GM08714 (cell line): Measurements from ENCODE around the gene LRFN4.

ENCODE experiments used
- H3K4me3 ChIP-seq: fragments of 200-500 bp; sonication (Bioruptor generic); 2 replicates; pipeline ENCODE4 v1.5.1; 2014; ENCODE audit warnings: mild to moderate bottlenecking, low read length, inconsistent platforms
- ZNF274 ChIP-seq: IDR thresholded peaks from 2 replicates; pipeline ENCODE4 v1.6.1; 2012; ENCODE audit warnings: mild to moderate bottlenecking, low read depth, low read length

LRFN4 gene

DNA sequence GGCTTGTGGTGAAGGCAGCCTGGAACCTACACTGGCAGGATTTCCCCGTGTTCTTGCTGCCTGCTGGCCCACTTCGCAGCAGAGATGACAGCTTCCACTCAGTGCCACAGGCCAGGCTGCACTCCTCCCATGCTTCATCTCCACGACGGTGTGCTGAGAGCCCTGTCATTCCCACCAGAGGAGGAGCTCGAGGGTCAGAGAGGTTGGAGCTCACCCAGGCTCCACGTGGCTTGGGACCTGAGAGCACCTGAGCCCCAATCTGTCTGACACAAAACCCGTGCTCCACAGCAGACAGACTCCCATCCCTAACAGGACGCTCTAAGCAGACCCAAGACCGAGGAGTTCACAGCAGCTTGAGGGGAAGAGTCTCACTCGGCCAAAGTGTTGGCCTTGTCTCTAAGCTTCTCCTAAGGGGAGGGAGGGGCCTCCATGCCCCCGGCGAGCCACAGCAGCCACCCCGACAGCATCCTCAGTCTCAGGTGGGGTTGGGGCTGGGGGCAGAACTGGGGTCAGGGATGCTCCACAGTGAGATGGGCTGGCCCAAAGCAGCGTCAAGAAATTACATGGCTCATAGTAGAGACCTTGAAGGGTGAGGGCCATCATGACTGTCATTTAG, 10.7 kb downstream of the LRFN4 start:
- no peak for TF ChIP-seq ZNF274
- H3K4me3 ChIP-seq = no peak overlapping the region

DNA sequence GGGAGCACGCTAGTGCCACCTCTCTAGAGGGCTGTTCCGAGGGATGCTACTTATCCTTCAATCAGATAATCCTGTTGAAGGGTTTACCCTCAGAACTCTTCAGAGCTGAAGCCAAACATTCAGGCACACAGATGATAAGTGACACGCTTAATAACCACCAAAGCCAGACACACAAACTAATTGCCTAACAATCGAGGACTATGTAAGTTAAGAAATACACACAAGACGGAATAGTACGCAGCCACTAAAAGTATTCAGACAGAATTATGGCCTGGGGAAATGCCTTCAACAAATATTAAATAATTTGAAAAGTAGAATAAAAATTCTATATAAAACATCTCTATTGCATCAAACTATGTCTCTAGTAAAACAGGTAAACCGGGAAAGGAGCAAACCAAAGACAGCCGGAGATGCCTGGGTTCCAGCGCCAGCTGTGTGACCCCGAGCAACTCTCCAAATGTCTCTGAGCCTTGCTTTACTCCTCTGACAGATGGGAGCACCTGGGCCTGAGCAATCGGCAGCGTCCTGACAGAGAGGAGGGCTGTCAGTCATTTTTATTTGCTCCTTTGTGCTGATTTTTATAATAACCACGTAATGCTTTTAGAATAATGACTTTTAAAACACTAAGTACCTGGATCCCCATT, 11.3 kb downstream of the LRFN4 start:
- no peak overlapping the region for H3K4me3 ChIP-seq
- no peak for TF ChIP-seq ZNF274

DNA sequence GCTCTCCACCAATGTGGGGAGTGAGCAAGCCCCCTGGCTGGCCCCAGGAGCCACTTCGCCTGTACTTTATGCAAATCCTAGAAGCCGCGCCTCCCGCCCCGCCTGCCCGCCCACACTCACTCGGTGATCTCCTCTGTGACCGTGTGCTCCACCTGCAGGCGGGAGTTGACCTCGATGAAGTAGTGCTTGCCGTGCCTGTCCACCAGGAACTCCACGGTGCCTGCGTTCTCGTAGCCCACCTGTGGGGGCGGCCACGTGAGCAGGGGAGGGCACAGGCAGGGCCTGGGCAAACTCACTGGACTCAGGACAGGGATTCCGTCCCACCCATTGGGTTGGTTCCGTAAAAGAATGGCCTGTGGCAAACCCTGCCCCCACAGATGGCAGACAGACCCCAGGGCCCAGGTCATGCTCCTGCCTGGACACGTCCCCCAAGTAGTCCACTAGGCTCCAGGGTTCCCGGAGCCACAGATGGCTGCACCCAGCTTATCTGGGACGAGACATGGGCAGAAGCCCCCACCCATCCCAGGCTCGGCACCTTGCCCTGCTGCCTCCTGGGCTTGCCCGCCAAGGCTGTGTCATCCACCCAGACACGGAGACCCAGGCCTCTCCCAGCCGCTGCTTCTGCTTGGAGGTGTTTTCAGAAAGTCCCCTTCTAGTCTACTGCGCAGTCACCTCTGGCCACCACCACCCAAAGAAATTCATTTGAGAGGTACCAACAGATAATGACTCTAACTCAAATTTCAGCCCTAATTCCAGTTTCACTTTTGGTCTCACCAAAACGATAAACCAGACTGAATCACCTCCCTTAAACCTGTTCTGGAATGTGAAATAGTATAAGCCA, 12.1 kb downstream of the LRFN4 start:
- no peak for TF ChIP-seq ZNF274
- H3K4me3 ChIP-seq = no peak overlapping the region

DNA sequence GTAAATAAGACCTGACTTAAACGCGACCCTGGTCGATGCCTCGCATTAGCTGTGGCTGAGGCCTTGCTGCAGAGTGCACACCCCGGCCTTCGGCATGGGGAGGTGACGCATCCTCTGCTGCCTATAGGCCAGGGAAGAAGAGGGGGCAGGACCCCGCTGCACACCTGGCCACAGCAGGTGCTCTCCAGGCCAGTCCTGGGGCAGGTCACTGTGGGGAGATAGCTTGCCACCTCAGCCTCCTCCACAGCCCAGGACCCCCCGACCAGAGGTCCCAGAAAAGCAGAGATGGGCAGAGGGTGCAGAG, 12.7 kb downstream of the LRFN4 start:
- TF ChIP-seq ZNF274 = no peak
- no peak overlapping the region for H3K4me3 ChIP-seq

DNA sequence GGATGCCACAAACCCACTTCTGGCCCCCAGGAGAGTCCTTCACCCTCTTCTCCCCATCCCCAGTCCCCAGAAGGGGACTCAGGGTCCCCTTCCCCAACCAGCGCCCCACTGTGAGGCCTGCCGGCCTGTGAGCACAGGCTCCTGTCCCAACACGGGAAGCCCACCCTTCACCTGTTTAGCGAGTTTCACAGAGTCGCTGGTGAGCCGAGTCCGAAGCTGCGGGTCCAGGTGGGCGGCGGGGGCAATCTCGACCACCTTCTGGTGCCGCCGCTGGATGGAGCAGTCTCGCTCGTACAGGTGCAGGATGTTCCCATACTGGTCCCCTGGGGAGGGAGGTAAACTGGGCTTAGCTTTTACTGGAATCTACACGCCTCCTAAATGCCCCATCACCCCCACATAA, 13.3 kb downstream of the LRFN4 start:
- TF ChIP-seq ZNF274 = no peak
- H3K4me3 ChIP-seq = no peak overlapping the region

DNA sequence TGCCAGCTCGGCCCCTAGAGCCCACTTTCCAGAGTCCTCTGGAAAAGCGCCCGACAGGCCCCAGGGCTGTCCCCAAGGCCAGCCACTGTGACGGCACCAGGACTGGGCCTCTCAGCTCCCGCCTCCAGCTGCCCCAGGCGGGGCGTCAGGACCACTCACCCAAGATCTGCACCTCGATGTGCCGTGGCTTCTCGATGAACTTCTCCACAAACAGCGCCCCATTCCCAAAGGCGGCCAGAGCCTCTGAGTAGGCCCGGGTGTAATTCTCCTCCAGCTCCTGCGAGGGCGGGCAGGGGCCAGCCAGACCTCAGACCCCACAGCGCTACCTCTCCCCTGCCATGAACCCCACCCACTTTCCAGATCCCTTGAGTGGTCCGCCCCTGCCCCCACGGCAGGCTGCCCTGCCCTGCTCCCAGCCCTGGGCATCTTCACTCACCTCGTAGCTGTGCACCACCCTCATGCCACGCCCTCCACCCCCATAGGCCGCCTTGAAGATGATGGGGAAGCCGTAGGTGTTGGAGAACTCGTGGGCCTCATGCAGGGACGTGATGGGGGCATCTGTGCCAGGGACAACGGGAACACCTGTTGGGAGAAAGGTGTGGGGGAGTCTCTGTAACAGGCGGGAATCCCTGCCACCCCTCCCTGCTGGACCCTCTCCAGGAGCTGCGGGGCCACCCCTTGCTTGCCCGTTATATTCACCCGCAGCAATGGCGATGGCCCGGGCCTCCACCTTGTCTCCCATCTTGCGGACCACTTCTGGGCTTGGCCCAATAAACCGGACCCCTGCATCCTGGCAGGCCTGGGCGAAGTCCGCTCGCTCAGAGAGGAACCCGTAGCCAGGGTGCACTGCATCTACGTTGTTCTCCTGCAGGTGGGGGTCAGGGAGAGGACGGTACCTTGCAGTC, 14.0 kb downstream of the LRFN4 start:
- TF ChIP-seq ZNF274 = no peak
- no peak overlapping the region for H3K4me3 ChIP-seq

DNA sequence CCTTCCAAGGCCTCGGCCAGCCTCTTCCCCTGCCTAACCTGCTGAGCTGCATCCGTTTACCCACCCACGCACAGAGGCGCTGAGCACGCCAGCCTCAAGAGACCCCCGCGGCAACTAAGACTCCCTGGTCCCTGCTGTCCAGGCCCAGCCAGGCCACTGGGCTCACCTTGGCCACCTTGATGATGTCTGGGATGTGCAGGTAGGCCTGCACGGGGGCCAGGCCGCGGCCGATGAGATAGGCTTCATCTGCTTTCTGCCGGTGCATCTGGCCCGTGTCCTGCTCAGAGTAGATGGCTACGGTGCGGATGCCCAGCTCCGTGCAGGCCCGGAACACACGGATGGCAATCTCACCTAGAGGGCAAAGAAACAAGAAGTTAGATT, 14.6 kb downstream of the LRFN4 start:
- TF ChIP-seq ZNF274 = no peak
- H3K4me3 ChIP-seq = no peak overlapping the region

DNA sequence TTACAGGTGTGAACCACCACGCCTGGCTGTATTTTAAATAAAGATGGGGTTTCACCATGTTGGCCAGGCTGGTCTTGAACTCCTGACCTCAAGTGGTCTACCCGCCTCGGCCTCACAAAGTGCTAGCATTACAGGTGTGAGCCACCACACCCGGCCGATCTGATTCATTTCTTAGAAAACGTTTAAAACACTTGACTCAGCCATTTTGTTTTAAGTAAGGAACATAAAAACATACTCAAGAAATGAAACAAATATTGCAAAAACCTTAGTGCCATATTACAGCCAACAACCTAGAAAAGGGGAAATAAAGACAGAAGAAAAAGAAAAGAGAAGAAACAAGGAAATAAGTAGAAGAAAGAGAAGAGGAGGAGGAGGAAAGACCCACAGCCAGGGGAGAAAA, 17.4 kb downstream of the LRFN4 start:
- H3K4me3 ChIP-seq = no peak overlapping the region
- no peak for TF ChIP-seq ZNF274

DNA sequence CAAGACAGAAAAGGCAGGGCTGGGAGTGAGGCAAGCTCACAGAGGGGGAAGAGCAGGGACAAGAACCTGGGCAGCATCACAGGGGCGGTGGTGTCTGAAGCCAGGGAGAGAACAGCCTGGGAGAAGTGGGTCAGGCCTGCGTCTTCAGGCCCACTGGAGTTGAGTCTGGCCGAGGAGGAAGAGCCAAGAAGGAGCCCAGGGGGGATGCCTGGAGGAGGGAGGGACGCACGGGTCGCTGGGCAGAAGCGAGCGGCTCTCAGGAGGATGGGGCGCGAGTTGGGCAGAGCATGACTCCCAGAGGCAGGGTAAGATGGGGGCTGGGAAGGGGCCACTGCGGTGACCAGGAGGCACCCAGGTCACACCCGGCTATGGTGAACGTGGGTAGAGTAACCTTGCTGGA, 18.5 kb downstream of the LRFN4 start:
- TF ChIP-seq ZNF274 = no peak
- no peak overlapping the region for H3K4me3 ChIP-seq

DNA sequence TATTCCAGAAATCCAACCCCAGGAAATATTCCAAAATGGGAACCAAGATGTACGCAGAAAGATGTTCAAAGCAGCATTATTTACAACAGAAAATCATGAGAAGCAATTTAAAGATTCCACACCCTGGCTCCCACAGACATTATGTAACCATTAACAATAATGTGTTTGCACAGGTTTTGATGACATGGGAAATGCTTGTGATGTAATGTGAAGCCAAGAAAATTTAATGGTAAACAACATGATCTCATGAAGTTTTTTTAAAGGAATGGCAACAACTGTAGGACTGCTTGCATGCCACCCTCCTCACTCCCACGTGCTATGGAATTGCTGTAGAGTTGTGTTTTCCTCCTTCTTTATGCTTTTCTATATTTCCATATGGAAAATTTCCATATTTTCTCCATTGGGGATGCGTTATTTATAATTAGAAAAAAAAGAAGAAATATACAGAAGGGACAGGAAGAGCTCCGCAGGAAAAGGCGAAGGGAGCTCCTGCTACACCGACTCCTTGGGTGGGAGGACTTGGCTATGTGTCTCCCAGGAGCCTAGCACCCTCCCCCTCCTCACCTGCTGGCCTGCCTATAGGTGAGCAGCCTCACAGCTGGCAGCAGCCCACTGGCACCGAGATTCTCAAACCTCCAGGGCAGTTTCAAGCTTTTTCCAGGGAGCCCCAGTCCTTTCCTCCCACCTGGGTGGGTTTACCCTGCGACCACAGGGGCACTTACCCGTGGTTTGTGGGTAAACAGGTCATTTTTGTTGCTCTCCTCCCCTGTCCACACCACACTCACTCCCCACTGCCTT, 20.9 kb downstream of the LRFN4 start:
- H3K4me3 ChIP-seq = no peak overlapping the region
- TF ChIP-seq ZNF274 = no peak

DNA sequence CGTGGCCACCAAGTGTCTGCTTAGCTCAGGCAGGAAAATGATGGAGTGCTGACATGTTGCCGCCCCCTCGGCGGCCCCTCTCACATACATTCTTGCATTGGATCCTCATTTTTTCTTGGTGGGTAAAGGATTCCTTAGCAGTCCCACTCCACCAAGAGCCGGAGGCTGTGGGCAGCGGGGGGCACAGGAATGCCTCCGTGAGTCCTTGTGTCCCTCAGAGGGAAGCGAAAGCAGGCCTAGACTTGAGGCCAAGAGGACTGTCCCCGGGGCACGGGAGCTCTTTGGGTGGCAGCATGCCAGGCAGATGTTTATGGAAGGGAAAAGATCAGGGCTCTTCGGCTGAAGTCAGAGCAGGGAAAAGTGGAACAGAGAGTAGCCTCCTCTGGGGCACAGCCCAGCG, 21.6 kb downstream of the LRFN4 start:
- no peak for TF ChIP-seq ZNF274
- H3K4me3 ChIP-seq = no peak overlapping the region

DNA sequence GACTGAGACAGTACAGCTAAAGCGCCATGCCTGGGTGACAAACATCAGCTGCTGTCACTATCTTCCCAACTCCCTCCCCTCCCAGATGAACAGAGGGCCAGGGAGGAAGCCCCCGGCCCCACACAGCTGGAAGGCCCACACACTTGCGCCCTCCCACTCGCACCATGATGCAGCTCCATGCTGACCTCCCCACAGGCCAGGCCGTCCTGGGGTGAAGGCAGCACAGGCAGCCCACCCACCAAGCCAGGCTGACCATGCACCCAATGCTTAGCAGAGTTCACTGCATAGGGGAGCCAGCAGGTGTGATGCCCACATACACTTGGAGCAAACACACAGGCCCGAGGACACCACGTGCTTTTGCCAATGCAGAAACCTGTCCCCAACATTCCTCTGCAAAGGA, 22.1 kb downstream of the LRFN4 start:
- no peak for TF ChIP-seq ZNF274
- H3K4me3 ChIP-seq = no peak overlapping the region

DNA sequence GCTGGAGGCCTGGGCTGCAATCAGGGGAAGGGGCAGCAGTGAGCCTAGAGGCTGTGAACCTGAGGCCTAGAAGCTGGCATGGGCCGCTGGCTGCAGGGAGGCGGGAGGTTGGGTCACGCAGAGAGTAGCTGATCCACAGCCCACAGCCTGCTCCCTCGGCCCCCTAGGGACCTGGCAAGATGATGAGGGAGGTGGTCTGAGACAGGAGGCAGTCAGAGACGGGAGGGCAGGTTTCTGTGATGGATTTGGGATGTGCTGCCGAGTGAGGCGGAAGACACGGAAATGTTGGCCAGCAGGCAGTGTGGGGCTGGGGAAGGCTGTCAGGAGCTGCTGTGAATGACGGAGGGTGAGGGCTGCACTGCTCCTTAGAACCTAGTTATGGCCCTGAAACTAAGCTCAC, 22.7 kb downstream of the LRFN4 start:
- TF ChIP-seq ZNF274 = no peak
- H3K4me3 ChIP-seq = no peak overlapping the region

DNA sequence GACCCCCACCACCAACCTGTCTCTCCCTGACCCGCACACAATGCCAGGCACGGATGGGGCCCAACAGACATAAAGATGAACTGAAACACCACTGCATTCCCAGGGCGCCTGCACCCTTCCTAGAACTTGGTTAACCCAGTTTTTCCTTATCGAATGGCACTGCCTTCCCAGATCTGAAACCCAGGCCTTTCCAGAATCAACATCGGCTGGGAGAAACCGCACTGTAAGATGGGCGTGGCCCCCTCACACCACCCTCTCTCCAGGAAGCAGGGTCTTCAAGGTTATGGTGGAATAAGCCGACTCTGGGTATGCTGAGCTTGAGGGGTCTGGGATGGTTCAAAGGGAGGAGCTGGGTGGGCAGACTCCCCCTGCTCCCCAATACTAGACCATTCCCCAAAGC, 23.1 kb downstream of the LRFN4 start:
- H3K4me3 ChIP-seq = no peak overlapping the region
- TF ChIP-seq ZNF274 = no peak
